Glutamatergic neuron (in vitro differentiated cells): Measurements from ENCODE around the gene THAP5. TPM values are rescaled to one million over a fixed set of nuclear protein-coding genes. Genes with fewer than 3 reads are reported as not detected.

Experiments used
- DNase-seq: peaks from one replicate; pipeline ENCODE4 v3.0.0; 2022
- H3K27ac Mint-ChIP-seq: one replicate; pipeline ENCODE4 v1.8.0; 2020; ENCODE audit warnings: mild to moderate bottlenecking, mixed read lengths, inconsistent platforms; ENCODE audit not compliant: unreplicated experiment
- H3K27me3 Mint-ChIP-seq: one replicate; pipeline ENCODE4 v1.8.0; 2020; ENCODE audit warnings: mild to moderate bottlenecking, moderate library complexity, mixed read lengths, inconsistent platforms; ENCODE audit not compliant: unreplicated experiment
- H3K36me3 Mint-ChIP-seq: one replicate; pipeline ENCODE4 v1.8.0; 2020; ENCODE audit warnings: mild to moderate bottlenecking, mixed read lengths, inconsistent platforms; ENCODE audit not compliant: unreplicated experiment
- H3K4me1 Mint-ChIP-seq: one replicate; pipeline ENCODE4 v1.8.0; 2020; ENCODE audit warnings: mild to moderate bottlenecking, low read depth, mixed read lengths, inconsistent platforms; ENCODE audit not compliant: unreplicated experiment
- H3K4me3 Mint-ChIP-seq: one replicate; pipeline ENCODE4 v1.8.0; 2020; ENCODE audit warnings: mild to moderate bottlenecking, mixed read lengths, inconsistent platforms; ENCODE audit not compliant: unreplicated experiment
- H3K9me3 Mint-ChIP-seq: one replicate; pipeline ENCODE4 v1.8.0; 2020; ENCODE audit warnings: mild to moderate bottlenecking, moderate library complexity, mixed read lengths, inconsistent platforms; ENCODE audit not compliant: unreplicated experiment
- CTCF ChIP-seq: fragments of 200-600 bp; sonication (generic); IDR thresholded peaks from one replicate; pipeline ENCODE4 v1.5.0; 2021; ENCODE audit not compliant: partially characterized antibody, unreplicated experiment
- total RNA-seq: library from RNA; stranded (reverse); fragmentation: NEBNext Ultra II Directional; extraction: Animal tissue kit (Norgen Biotek cat#: 25700); gene quantifications from one replicate; pipeline ENCODE4 v1.2.1, GENCODE V29; 2021; ENCODE audit not compliant: unreplicated experiment

The THAP5 gene
- total RNA-seq, 1 donor from 2014 or later = 10.2 TPM

- TF ChIP-seq CTCF = no peak
- Mint-ChIP-seq H3K36me3 (peaks cover 13% of the 10 kb centered on the region), H3K27ac (no peak overlapping the region), H3K27me3 (no peaks in the 10 kb centered on the region), H3K9me3 (no peaks in the 10 kb centered on the region), H3K4me1 (peaks cover 11% of the 10 kb centered on the region), H3K4me3 (no peak overlapping the region)
- DNase-seq = no peak
These were observed 53.9 kb downstream of the THAP5 start for GRCh38 chr7:108515630-108516029.

GRCh38 chr7:108515013-108515412, 54.5 kb downstream of the THAP5 start:
- Mint-ChIP-seq H3K27me3 (no peaks in the 10 kb centered on the region), H3K4me1 (peaks cover 7% of the 10 kb centered on the region), H3K27ac (no peak overlapping the region), H3K9me3 (no peaks in the 10 kb centered on the region), H3K4me3 (no peak overlapping the region), H3K36me3 (peaks cover 19% of the 10 kb centered on the region)
- no peak for TF ChIP-seq CTCF
- no peak for DNase-seq

Other genes starting within 250 kb of the THAP5 start
- 120 TPM for gene NRCAM, start 113.3 kb downstream of the THAP5 start, total RNA-seq
- gene PNPLA8, start 43.6 kb downstream of the THAP5 start, total RNA-seq = 46.4 TPM
- gene DNAJB9, start 168 bp upstream of the THAP5 start, total RNA-seq = 21.6 TPM